Myocyte (in vitro differentiated cells): Measurements from ENCODE around the gene GGA2. TPM values are rescaled to one million over a fixed set of nuclear protein-coding genes. Genes with fewer than 3 reads are reported as not detected.
"Not testable (repeated sequence)": the region's sequence is repeated elsewhere in the genome, so short reads cannot be mapped to it uniquely, and the experiment has no call there.

ENCODE experiments used
- DNase-seq: peaks from one replicate; pipeline ENCODE4 v3.0.0-alpha.2; 2012; ENCODE audit warnings: low read depth
- polyA plus RNA-seq: library from polyadenylated mRNA; unstranded; fragments of >200 nt; gene quantifications from one replicate; pipeline ENCODE4 v1.2.1, GENCODE V29; 2012; ENCODE audit warnings: missing spikeins
- total RNA-seq: library from RNA; depleted of rRNA; stranded (reverse); fragments of >200 nt; gene quantifications from 2 replicates; pipeline ENCODE4 v1.2.3, GENCODE V29; 2014

GGA2 gene
- 42.5 and 52.5 TPM in 2 replicates for total RNA-seq
- 40.4 TPM for polyA plus RNA-seq

GRCh38 chr16:23510164-23510914 is at the start of gene GGA2:
TSS of gene GGA2 (minus strand) at chr16:23510494. CDS start at chr16:23510411, 83 bp downstream.
- DNase-seq, result peak; percentile 82

GRCh38 chr16:23557779-23558702 is 47.7 kb upstream of the GGA2 start:
- DNase-seq, result no peak

- peak; percentile 100 for DNase-seq
Observed at GRCh38 chr16:23556881-23557778, 46.8 kb upstream of the GGA2 start, which contains the start of the genes EARS2 and UBFD1. TSS of gene EARS2 (minus strand) at chr16:23557350. CDS start at chr16:23557343, 7 bp downstream. TSS of gene UBFD1 (plus strand) at chr16:23557727. CDS start at chr16:23557743, 16 bp downstream.

GRCh38 chr16:23554536-23554935 is 44.2 kb upstream of the GGA2 start:
- DNase-seq, result no peak

- no peak for DNase-seq
Observed at GRCh38 chr16:23552161-23552560, 41.9 kb upstream of the GGA2 start.

GRCh38 chr16:23549938-23550337 is 39.6 kb upstream of the GGA2 start:
- DNase-seq, result no peak

GRCh38 chr16:23544436-23544835 is 34.1 kb upstream of the GGA2 start:
- no peak for DNase-seq

GRCh38 chr16:23540817-23541178 is 30.5 kb upstream of the GGA2 start:
- not testable (repeated sequence) for DNase-seq

- DNase-seq, result no peak
Observed at GRCh38 chr16:23539984-23540816, 29.9 kb upstream of the GGA2 start.

GRCh38 chr16:23538919-23539278 is 28.6 kb upstream of the GGA2 start:
- DNase-seq, result no peak

GRCh38 chr16:23537390-23537789 is 27.1 kb upstream of the GGA2 start:
- no peak for DNase-seq

- DNase-seq, result no peak
Observed at GRCh38 chr16:23535901-23536300, 25.6 kb upstream of the GGA2 start.

- DNase-seq, result peak; percentile 87
Observed at GRCh38 chr16:23534868-23535860, 24.9 kb upstream of the GGA2 start.

- DNase-seq, result no peak
Observed at GRCh38 chr16:23532448-23532847, 22.2 kb upstream of the GGA2 start.

GRCh38 chr16:23530062-23530461 is 19.8 kb upstream of the GGA2 start:
- DNase-seq, result no peak

GRCh38 chr16:23528644-23529310 is 18.5 kb upstream of the GGA2 start:
- DNase-seq, result no peak

- no peak for DNase-seq
Observed at GRCh38 chr16:23527961-23528643, 17.8 kb upstream of the GGA2 start.

GRCh38 chr16:23524886-23525285 is 14.6 kb upstream of the GGA2 start:
- no peak for DNase-seq
